ENCODE results near the gene DNAJB14. TPM values are rescaled to one million over a fixed set of nuclear protein-coding genes. Genes with fewer than 3 reads are reported as not detected.

Gene DNAJB14
- total RNA-seq, 1 experiment from 2014 or later: 39.9 TPM

DNA sequence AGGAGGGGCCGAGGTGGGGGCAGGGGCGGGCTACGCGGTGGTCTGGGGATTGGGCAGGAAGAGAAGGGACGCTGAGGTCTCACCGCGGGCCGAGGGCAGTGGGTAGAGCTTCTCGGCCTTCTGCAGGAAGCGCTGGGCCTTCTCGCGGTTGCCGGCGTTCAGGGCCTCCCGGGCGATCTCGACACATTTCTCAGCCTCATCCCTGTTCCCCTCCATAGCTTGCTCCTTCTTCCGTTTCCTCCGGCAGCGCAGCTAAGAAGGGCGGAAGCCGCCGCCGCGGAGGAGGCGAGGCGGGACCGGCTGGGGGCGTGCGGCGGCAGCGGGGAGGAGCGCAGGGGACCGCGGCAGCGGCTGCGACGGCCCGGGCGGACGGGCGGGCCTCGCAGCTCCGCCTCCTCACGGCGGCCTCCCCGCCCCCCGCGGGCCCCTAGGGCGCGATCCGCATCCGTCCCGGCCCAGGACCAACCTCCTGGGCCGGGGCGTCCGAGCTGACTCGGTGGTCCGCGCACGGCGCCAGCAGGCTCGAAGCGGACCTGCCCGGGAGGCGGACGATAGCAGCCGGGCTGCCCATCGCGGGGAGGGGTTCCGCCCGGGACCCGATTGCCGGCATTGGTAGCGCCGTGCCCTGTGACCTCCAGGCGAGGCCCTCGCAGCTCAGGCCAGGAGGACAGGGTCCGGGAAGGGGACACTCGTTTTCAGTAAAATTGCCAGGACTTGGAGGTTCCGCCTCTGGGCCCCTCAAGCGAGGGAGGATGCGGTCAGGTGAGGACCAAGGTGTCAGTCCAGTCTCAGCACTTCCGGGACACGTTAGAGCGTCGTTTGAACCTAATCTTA is at the start of gene DNAJB14 (continued):
- TF ChIP-seq, protein P1, sequence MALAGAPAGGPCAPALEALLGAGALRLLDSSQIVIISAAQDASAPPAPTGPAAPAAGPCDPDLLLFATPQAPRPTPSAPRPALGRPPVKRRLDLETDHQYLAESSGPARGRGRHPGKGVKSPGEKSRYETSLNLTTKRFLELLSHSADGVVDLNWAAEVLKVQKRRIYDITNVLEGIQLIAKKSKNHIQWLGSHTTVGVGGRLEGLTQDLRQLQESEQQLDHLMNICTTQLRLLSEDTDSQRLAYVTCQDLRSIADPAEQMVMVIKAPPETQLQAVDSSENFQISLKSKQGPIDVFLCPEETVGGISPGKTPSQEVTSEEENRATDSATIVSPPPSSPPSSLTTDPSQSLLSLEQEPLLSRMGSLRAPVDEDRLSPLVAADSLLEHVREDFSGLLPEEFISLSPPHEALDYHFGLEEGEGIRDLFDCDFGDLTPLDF (CRISPR knock-in tag; IDR thresholded peaks at IDR 0.05): no peak
- TF ChIP-seq CREM (CRISPR knock-in tag; IDR thresholded peaks at IDR 0.05) (no peak), RORB (CRISPR knock-in tag; IDR thresholded peaks at IDR 0.05) (no peak), AR (CRISPR knock-in tag; IDR thresholded peaks at IDR 0.05) (peak; percentile 95), PREB (CRISPR knock-in tag; IDR thresholded peaks at IDR 0.05; ENCODE audit: borderline replicate concordance) (no peak), IRF2 (CRISPR knock-in tag; IDR thresholded peaks at IDR 0.05; ENCODE audit: borderline replicate concordance, low read depth) (0 out of 2 replicates have a peak, but pooled peaks have one; percentile 73), SP1 (CRISPR knock-in tag; conservative IDR thresholded peaks at IDR 0.05) (peak; percentile 60; the same call in 1 of the 2 replicates), SMAD4 (CRISPR knock-in tag; IDR thresholded peaks at IDR 0.05) (no peak), ZNF532 (CRISPR knock-in tag; IDR thresholded peaks at IDR 0.05; ENCODE audit: borderline replicate concordance) (peak; percentile 95), HMGA2 (CRISPR knock-in tag; IDR thresholded peaks at IDR 0.05) (no peak), SOX15 (CRISPR knock-in tag; IDR thresholded peaks at IDR 0.05) (no peak), ATF3 (CRISPR knock-in tag; conservative IDR thresholded peaks at IDR 0.05) (0 out of 2 replicates have a peak, but pooled peaks have one; percentile 54), EMX1 (CRISPR knock-in tag; IDR thresholded peaks at IDR 0.05) (peak; percentile 100)
- TF ChIP-seq, protein P2, sequence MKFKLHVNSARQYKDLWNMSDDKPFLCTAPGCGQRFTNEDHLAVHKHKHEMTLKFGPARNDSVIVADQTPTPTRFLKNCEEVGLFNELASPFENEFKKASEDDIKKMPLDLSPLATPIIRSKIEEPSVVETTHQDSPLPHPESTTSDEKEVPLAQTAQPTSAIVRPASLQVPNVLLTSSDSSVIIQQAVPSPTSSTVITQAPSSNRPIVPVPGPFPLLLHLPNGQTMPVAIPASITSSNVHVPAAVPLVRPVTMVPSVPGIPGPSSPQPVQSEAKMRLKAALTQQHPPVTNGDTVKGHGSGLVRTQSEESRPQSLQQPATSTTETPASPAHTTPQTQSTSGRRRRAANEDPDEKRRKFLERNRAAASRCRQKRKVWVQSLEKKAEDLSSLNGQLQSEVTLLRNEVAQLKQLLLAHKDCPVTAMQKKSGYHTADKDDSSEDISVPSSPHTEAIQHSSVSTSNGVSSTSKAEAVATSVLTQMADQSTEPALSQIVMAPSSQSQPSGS (CRISPR knock-in tag; IDR thresholded peaks at IDR 0.05; ENCODE audit: borderline replicate concordance, low read depth): peak; percentile 44; the same call in 1 of the 2 replicates

DNA sequence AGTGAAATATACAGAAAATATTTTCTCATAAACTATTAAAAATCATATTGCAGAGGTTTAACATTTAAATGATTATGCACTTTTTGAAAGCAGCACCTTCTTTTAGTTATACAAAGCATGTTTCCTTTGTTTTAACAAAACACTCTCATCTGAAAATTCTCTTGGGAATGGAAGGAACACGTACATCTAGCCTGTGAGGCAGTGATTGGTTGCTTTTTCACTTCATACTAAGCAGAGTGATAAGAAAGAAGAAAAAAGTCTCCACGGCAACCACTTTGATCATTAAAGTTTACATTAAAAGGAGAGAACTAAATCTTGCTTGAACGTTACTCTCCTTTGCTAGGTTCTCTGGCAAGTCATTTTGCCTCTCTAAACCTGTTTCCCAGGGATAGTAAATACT is 45.3 kb upstream of the DNAJB14 start:
- ChIA-PET POLR2A (no interaction called here), CTCF (no interaction called here)
- DNase-seq (ENCODE audit: low spot score) (no peak), ATAC-seq (no peak)
- Mint-ChIP-seq H3K4me1 (no peaks in the 10 kb centered on the region), H3K27me3 (ENCODE audit: low read depth) (no peaks in the 10 kb centered on the region), H3K36me3 (no peaks in the 10 kb centered on the region), H3K4me3 (no peak overlapping the region), H3K9me3 (no peaks in the 10 kb centered on the region), H3K27ac (no peak overlapping the region)
- TF ChIP-seq, protein P3, sequence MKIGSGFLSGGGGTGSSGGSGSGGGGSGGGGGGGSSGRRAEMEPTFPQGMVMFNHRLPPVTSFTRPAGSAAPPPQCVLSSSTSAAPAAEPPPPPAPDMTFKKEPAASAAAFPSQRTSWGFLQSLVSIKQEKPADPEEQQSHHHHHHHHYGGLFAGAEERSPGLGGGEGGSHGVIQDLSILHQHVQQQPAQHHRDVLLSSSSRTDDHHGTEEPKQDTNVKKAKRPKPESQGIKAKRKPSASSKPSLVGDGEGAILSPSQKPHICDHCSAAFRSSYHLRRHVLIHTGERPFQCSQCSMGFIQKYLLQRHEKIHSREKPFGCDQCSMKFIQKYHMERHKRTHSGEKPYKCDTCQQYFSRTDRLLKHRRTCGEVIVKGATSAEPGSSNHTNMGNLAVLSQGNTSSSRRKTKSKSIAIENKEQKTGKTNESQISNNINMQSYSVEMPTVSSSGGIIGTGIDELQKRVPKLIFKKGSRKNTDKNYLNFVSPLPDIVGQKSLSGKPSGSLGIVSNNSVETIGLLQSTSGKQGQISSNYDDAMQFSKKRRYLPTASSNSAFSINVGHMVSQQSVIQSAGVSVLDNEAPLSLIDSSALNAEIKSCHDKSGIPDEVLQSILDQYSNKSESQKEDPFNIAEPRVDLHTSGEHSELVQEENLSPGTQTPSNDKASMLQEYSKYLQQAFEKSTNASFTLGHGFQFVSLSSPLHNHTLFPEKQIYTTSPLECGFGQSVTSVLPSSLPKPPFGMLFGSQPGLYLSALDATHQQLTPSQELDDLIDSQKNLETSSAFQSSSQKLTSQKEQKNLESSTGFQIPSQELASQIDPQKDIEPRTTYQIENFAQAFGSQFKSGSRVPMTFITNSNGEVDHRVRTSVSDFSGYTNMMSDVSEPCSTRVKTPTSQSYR (CRISPR knock-in tag; IDR thresholded peaks at IDR 0.05): no peak
- no peak for TF ChIP-seq ATF1 (CRISPR knock-in tag; IDR thresholded peaks at IDR 0.05)
- TF ChIP-seq SP1 (CRISPR knock-in tag; conservative IDR thresholded peaks at IDR 0.05): no peak
- no peak for TF ChIP-seq SMAD4 (CRISPR knock-in tag; IDR thresholded peaks at IDR 0.05)
- TF ChIP-seq TCF7 (CRISPR knock-in tag; IDR thresholded peaks at IDR 0.05; ENCODE audit: low read depth): no peak
- TF ChIP-seq ZNF121 (CRISPR knock-in tag; IDR thresholded peaks at IDR 0.05): no peak
- no peak for TF ChIP-seq E2F4 (CRISPR knock-in tag; IDR thresholded peaks at IDR 0.05; ENCODE audit: borderline replicate concordance, low read depth)

All from WTC11 (cell line).